Gastrocnemius medialis (tissue), 4 donors: ENCODE measurements around the gene FOS.

Source experiments
- POLR2A ChIP-seq, 2 donors: fragments of 450-650 bp; IDR thresholded peaks; one replicate each; pipeline ENCODE4 v1.6.1; 2017; ENCODE audit warnings: antibody characterized with exemption in 2 of 2, mild to moderate bottlenecking in 2 of 2, moderate library complexity in 2 of 2
- TF ChIP-seq, protein P1 (sequence below), 5 experiments: fragments of 450-650 bp in 3 of 5; fragments of 200-600 bp in 2 of 5; sonication (generic) in 2 of 5; IDR thresholded peaks in 4 of 5; conservative IDR thresholded peaks in 1 of 5; 1 replicate in 4 of 5; 2 replicates in 1 of 5; pipeline ENCODE4 v1.5.1; 2016 to 2019; ENCODE audit warnings: antibody characterized with exemption in 5 of 5, mild to moderate bottlenecking in 3 of 5, moderate library complexity in 3 of 5

DNA sequence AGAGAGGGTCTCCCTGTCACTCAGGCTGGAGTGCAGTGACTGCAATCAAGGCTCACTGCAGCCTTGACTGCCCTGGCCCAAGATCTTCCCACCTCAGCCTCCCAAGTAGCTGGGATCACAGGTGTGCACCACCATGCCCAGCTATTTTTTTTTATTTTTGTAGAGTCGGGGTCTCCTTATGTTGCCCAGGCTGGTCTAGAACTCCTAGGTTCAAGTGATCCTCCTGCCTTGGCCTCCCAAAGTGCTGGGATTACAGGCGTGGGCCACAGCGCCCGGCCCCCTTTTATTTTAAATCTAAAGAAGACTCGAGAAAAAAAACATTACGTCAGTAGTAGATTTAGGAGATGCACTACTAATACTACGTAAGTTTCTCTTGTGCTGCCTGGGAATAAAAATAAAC, 14.3 kb downstream of the FOS start:
- TF ChIP-seq, protein P1, sequence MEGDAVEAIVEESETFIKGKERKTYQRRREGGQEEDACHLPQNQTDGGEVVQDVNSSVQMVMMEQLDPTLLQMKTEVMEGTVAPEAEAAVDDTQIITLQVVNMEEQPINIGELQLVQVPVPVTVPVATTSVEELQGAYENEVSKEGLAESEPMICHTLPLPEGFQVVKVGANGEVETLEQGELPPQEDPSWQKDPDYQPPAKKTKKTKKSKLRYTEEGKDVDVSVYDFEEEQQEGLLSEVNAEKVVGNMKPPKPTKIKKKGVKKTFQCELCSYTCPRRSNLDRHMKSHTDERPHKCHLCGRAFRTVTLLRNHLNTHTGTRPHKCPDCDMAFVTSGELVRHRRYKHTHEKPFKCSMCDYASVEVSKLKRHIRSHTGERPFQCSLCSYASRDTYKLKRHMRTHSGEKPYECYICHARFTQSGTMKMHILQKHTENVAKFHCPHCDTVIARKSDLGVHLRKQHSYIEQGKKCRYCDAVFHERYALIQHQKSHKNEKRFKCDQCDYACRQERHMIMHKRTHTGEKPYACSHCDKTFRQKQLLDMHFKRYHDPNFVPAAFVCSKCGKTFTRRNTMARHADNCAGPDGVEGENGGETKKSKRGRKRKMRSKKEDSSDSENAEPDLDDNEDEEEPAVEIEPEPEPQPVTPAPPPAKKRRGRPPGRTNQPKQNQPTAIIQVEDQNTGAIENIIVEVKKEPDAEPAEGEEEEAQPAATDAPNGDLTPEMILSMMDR (IDR thresholded peaks at IDR 0.05 in 4 of 5, conservative IDR thresholded peaks at IDR 0.05 in 1 of 5): no peak
- no peak for TF ChIP-seq POLR2A (IDR thresholded peaks at IDR 0.05)
